Measurements from ENCODE around the gene ZNF827.

- TF ChIP-seq CTCF (IDR thresholded peaks at IDR 0.05; ENCODE audit: poor library complexity): no peak
- TF ChIP-seq EZH2 (IDR thresholded peaks at IDR 0.05; ENCODE audit: borderline replicate concordance): no peak
- TF ChIP-seq EZH2phosphoT487 (IDR thresholded peaks at IDR 0.05; ENCODE audit: low read depth, severe bottlenecking, unreplicated experiment): no peak
Measured at GRCh38 chr4:145935253-145936141, 3.1 kb downstream of the ZNF827 start.
